Calu3 (cell line): Measurements from ENCODE around the gene SHLD1. TPM values are rescaled to one million over a fixed set of nuclear protein-coding genes. Genes with fewer than 3 reads are reported as not detected.

Experiments
- BruUV-seq: library from RNA; stranded (reverse); fragments of 400-500 nt; replicated peaks from 2 replicates; lab custom pipeline; 2021; lab: Mats Ljungman, UMichigan
- CTCF ChIA-PET: fragments of 300-600 bp; sonication (Branson Sonifier 250); formaldehyde crosslinking; loops from one replicate; lab custom pipeline; 2022; ENCODE audit warnings: antibody characterized with exemption; lab: Charles Lee
- DNase-seq: peaks from one replicate; pipeline ENCODE4 v3.0.0; 2022
- H3K27ac Mint-ChIP-seq: one replicate; pipeline ENCODE4 v1.8.0; 2022; ENCODE audit warnings: mixed read lengths; ENCODE audit not compliant: unreplicated experiment
- H3K27me3 Mint-ChIP-seq: one replicate; pipeline ENCODE4 v1.8.0; 2022; ENCODE audit warnings: mixed read lengths; ENCODE audit not compliant: unreplicated experiment
- H3K36me3 Mint-ChIP-seq: one replicate; pipeline ENCODE4 v1.8.0; 2022; ENCODE audit warnings: mild to moderate bottlenecking, moderate library complexity, mixed read lengths; ENCODE audit not compliant: insufficient read depth, unreplicated experiment
- H3K4me1 Mint-ChIP-seq: one replicate; pipeline ENCODE4 v1.8.0; 2022; ENCODE audit warnings: mild to moderate bottlenecking, low read depth, mixed read lengths; ENCODE audit not compliant: unreplicated experiment
- H3K4me3 Mint-ChIP-seq: one replicate; pipeline ENCODE4 v1.8.0; 2022; ENCODE audit warnings: mild to moderate bottlenecking, low read depth, moderate library complexity, mixed read lengths; ENCODE audit not compliant: unreplicated experiment
- H3K9me3 Mint-ChIP-seq: one replicate; pipeline ENCODE4 v1.8.0; 2022; ENCODE audit warnings: low read depth, mixed read lengths; ENCODE audit not compliant: unreplicated experiment
- CTCF ChIP-seq: fragments of 200-600 bp; IDR thresholded peaks from one replicate; pipeline ENCODE4 v1.8.0; 2022; ENCODE audit warnings: antibody characterized with exemption; ENCODE audit not compliant: unreplicated experiment
- intact Hi-C: fragments of 100-400 bp; cut with micrococcal nuclease; formaldehyde crosslinking; loops from one replicate; pipeline ENCODE4 v1.10.0; 2022; ENCODE audit not compliant: unreplicated experiment
- total RNA-seq: library from RNA; stranded (reverse); gene quantifications from 2 replicates; pipeline ENCODE4 v1.2.3, GENCODE V29; 2022

Gene SHLD1
- total RNA-seq, 1 experiment from 2014 or later: 1.3 TPM

DNA sequence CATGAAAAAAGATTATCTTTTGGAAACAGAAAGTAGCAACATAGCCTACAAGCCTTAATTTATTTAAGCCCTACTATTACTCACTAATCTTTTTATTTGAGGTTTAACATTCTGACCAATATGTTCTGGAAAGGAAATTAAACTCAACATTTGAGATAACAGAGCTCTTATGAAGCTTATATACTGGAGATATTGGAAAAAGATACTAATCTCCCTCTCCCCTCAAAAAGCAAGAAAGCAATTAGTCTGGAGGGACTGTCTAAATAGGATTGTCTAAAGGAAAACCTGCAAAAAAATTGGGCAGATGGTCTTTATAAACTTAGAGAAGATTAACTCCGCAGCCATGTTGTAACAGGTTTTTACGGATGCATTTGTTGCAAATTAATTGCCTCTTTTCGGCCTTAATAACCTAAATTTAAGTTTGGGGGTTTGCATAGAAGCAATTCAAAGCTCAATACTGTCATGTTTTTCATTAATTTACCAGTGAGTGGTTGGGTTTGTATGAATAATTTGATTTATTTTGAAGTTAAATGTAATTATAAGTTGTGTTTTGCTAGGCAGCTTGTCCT is 79.1 kb downstream of the SHLD1 start:
- H3K27me3 Mint-ChIP-seq: no peaks in the 10 kb centered on the region
- intact Hi-C loops: no loop called here
- DNase-seq: no peak
- H3K36me3 Mint-ChIP-seq: no peaks in the 10 kb centered on the region
- BruUV-seq: no TSS peak
- H3K27ac Mint-ChIP-seq: no peak overlapping the region
- H3K4me1 Mint-ChIP-seq: no peaks in the 10 kb centered on the region
- CTCF ChIA-PET: no interaction called here
- H3K9me3 Mint-ChIP-seq: no peaks in the 10 kb centered on the region
- H3K4me3 Mint-ChIP-seq: no peak overlapping the region
- TF ChIP-seq CTCF: no peak

DNA sequence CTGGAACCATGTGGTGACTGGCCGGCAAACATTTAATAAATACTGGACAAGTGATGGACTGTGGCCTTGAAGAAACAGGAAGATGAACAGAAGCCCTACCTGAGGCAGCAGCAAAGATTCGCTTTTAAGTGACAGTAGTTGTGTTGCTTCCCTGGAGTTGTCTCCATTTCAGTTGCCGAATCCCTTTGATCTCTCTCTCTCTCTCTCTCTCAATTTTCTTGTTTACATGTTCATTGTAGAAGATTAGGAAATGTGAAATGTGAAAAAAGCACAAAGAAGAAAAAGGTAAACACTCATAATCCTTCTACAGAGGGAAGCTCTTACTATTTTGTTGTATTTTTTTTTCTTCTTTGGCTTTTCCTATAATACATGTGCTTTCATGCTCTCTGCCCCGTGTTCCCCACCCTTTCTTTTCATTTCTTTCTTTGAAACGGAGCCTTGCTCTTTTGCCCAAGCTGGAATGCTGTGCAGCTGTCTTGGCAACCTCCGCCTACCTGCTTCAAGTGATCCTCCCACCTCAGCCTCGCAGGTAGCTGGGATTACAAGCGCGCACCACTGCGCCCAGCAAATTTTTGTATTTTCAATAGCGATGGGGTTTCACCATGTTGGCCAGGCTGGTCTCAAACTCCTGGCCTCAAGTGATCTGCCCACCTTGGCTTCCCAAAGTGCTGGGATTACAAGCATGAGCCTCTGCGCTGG is 81.5 kb downstream of the SHLD1 start:
- no peaks in the 10 kb centered on the region for H3K36me3 Mint-ChIP-seq
- DNase-seq: no peak
- no peak overlapping the region for H3K4me3 Mint-ChIP-seq
- TF ChIP-seq CTCF: no peak
- no peaks in the 10 kb centered on the region for H3K27me3 Mint-ChIP-seq
- intact Hi-C loops: no loop called here
- CTCF ChIA-PET: no interaction called here
- no peaks in the 10 kb centered on the region for H3K4me1 Mint-ChIP-seq
- H3K27ac Mint-ChIP-seq: no peak overlapping the region
- BruUV-seq: no TSS peak
- no peaks in the 10 kb centered on the region for H3K9me3 Mint-ChIP-seq

DNA sequence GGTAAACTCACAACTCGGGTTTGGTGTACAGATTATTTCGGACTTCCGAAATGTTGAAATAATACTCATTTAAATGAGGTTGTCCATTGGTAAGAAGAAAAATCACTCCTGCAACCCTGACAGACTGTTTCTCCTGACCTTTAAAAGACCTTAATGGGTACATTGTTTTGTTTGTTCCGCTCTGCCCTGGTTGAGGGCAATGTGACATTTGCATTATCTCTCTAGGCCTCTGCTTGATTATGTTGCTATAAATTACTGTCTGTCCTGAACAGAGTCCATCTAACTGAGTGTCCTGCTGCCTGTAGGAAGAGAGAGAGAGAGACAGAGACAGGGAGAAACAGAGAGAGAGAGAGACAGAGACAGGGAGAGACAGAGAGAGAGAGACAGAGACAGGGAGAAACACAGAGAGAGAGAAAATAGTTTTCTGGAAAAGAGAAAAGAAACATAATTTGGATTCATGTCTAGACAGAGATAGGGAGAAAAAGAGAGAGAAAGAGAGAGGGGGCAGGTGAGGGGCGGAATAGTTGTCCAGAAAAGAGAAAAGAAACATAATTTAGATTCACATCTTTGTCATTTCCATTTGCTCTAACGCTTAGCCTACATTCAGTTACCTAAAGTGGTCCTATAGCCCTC is 83.2 kb downstream of the SHLD1 start:
- TF ChIP-seq CTCF: no peak
- CTCF ChIA-PET: no interaction called here
- no peak overlapping the region for H3K27ac Mint-ChIP-seq
- intact Hi-C loops: no loop called here
- H3K36me3 Mint-ChIP-seq: no peaks in the 10 kb centered on the region
- no peak for DNase-seq
- no peaks in the 10 kb centered on the region for H3K4me1 Mint-ChIP-seq
- no peaks in the 10 kb centered on the region for H3K9me3 Mint-ChIP-seq
- BruUV-seq: no TSS peak
- H3K27me3 Mint-ChIP-seq: no peaks in the 10 kb centered on the region
- H3K4me3 Mint-ChIP-seq: no peak overlapping the region

DNA sequence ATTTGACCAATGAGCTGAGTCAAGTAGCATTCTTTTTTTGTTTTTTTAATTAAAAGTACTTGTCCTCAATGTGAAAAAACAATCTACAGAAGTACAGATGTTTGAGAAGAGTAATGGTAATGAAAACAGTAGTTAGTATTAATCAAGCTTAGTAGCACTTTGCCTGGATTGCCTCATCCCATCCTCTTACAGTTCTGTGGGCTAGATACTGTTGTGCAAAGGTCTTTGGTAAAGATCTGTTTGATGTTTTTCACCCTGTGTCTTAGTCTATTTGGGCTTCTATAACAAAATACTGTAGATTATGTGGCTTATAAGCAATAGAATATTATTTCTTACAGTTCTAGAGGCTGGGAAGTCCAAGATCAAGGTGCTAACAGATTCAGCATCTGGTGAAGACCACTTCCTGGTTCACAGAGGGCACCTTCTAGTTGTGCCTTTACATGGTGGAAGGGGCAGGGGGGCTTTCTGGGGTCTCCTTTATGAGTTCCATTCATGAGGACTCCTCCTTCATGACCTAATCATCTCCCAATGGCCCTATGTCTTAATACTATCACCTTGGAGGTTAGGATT is 84.3 kb downstream of the SHLD1 start:
- CTCF ChIA-PET: interaction anchor here (1.5 kb wide), 1 partner anchor 10 kb away, joined by 3 read pairs; no protein-coding TSS in a partner anchor
- Mint-ChIP-seq H3K27ac (no peak overlapping the region), H3K36me3 (no peaks in the 10 kb centered on the region), H3K9me3 (no peaks in the 10 kb centered on the region), H3K4me3 (no peak overlapping the region), H3K4me1 (no peaks in the 10 kb centered on the region), H3K27me3 (no peaks in the 10 kb centered on the region)
- no peak for DNase-seq
- TF ChIP-seq CTCF: no peak
- no TSS peak for BruUV-seq
- intact Hi-C loops: no loop called here
